Upper lobe of left lung (tissue), 4 donors: Measurements from ENCODE around the gene ZNF408.

Experiments used
- POLR2A ChIP-seq, 4 donors: fragments of 450-650 bp; IDR thresholded peaks; one replicate each; pipeline ENCODE4 v1.5.1; 2016 to 2017; ENCODE audit warnings: antibody characterized with exemption in 4 of 4, mild to moderate bottlenecking in 2 of 4
- TF ChIP-seq, protein P1 (sequence below), 6 experiments: fragments of 450-650 bp in 4 of 6; fragments of 200-600 bp in 2 of 6; sonication (generic) in 2 of 6; IDR thresholded peaks; one replicate each; pipeline ENCODE4 v1.5.1; 2016 to 2019; ENCODE audit warnings: antibody characterized with exemption in 6 of 6

DNA sequence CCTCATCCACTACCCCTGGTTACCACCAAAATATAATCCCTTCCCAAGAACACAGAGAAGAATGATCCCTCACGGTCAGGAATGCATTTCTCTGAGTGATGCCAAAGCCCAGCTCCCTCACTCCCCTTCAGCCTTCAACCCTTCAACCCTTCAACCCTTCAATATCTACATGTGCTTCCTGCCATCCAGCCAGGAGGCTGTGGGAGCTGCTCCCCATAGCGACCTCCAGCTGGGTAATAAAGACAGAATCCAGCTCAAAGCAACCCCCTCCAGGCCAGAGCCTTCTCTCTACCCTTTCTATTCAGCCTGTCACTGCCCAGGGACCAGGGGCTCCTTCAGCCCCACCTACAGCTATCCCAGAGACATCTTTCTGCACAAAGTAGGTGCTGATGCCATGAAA is 3.1 kb upstream of the ZNF408 start:
- TF ChIP-seq, protein P1, sequence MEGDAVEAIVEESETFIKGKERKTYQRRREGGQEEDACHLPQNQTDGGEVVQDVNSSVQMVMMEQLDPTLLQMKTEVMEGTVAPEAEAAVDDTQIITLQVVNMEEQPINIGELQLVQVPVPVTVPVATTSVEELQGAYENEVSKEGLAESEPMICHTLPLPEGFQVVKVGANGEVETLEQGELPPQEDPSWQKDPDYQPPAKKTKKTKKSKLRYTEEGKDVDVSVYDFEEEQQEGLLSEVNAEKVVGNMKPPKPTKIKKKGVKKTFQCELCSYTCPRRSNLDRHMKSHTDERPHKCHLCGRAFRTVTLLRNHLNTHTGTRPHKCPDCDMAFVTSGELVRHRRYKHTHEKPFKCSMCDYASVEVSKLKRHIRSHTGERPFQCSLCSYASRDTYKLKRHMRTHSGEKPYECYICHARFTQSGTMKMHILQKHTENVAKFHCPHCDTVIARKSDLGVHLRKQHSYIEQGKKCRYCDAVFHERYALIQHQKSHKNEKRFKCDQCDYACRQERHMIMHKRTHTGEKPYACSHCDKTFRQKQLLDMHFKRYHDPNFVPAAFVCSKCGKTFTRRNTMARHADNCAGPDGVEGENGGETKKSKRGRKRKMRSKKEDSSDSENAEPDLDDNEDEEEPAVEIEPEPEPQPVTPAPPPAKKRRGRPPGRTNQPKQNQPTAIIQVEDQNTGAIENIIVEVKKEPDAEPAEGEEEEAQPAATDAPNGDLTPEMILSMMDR (IDR thresholded peaks at IDR 0.05): no peak
- TF ChIP-seq POLR2A (IDR thresholded peaks at IDR 0.05): no peak
